GM19438 (cell line): ENCODE data around the gene CCND1.

ENCODE experiments used
- ATAC-seq: cut with Tn5 transposase; IDR thresholded peaks from one replicate; pipeline ENCODE4 v1.9.1; 2021; ENCODE audit warnings: low read depth; ENCODE audit not compliant: unreplicated experiment

The CCND1 gene

DNA sequence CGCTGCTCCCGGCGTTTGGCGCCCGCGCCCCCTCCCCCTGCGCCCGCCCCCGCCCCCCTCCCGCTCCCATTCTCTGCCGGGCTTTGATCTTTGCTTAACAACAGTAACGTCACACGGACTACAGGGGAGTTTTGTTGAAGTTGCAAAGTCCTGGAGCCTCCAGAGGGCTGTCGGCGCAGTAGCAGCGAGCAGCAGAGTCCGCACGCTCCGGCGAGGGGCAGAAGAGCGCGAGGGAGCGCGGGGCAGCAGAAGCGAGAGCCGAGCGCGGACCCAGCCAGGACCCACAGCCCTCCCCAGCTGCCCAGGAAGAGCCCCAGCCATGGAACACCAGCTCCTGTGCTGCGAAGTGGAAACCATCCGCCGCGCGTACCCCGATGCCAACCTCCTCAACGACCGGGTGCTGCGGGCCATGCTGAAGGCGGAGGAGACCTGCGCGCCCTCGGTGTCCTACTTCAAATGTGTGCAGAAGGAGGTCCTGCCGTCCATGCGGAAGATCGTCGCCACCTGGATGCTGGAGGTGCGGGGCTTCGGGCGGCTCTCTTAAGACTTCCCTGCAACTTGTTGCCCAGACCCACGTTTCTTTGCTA is at the start of gene CCND1:
Gene CCND1 (plus strand): TSS at position 162 of the 587 bp plus-strand sequence. CDS start 158 bp downstream, at position 320.
- ATAC-seq: no peak

DNA sequence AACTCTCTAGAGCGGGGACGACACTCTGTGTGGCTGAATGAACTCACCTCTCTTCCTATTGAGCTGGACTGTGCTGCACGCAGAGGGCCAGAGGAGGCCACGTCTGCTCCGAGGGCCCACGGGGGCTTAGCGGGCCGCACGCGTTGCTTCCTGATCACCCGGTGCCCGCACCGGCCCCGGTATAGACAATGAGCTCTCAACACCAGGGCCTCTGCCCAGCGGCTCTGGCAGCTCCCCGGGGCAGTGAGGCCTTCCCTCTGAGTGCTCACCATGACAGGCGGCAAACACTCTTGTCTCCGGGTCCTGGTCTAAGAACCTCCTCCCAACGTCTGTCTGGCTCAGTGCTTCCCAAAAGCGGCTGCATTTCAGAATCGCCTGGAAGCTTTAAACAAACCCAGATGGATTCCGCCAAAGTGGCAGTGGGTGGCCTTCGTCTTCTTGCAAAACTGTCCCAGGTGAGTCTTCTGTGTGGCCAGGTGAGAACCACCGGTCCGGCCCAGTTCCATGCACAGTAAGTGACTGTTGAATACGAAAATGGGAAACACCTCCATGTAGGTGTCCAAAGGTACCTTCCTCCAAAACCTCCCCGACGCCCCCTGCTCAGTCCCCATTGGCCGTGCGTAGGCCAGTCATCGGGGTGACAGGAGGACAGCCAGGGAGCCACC is 47.8 kb upstream of the CCND1 start:
- ATAC-seq: no peak

DNA sequence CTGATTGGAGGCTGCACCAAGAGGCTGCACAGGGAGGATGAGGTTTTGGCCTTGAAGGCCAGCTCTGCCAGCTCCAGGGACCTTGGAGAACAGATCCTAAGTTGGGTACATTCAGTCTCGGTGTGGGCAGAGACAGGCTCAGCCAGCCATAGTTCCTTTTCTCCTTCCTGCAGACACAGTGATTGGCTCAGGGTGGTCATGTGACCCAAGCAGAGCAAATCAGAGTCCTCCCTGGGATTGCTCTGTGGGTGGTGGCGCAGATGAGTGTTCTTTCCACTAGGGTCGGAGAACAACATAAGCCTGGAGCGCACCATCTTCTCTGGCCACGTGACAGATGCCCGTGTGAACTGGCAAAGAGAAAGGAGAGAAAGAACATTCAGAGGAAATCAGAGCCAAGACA is 47.1 kb upstream of the CCND1 start:
- ATAC-seq: no peak

DNA sequence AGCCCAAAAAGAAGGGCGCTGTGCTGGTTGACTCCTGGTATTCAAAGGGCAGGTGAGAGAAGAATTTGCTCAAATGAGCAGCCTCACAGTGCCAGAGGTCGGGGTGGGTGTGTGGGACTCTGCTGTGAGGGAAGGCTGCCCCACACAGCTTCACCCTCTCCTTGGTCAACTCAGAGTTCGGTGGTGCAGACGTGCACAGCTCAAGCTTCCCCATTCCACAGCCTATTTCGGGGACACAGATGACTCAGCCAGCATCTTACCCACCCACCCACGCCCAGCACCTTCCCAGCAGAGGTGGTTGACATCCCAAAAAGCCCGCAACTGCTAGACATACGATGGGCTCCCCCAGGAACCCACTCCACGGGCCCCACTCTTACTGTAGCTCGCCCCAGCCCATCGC is 46.5 kb upstream of the CCND1 start:
- no peak for ATAC-seq

DNA sequence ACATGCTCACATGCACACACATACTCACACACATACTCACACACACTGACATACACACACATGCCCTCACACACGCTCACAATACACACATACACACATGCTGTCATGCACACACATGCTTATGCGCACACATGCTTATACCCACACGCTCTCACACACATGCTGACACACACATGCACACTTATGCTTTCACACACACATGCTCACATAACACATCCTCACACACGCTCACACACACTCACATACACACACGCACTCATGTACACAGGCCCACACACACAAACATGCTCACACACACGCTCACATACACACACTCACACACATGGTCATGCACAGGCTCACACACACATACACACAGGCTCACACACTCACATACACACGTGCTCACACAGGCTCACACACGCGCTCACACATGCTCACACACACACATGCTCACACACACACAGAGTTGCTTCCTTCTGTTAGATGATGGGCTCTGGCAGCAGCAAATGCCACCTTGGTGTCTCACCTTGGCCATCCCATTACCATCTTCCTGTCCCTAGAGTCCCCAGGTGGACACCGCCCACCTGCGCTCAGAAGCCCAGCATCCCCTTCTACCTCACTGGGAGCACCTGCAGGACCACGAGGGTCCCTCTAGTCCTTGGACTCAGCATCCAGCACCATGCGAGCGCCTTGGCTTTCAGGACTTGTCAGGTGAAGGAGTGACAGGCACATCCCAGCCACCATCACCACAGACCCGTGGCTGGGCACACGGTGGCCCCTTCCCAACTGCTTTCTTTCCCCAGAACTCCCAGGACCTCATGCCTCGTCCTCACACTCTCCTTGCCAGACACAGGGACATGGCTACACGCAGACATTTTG is 44.9 kb upstream of the CCND1 start:
- no peak for ATAC-seq

DNA sequence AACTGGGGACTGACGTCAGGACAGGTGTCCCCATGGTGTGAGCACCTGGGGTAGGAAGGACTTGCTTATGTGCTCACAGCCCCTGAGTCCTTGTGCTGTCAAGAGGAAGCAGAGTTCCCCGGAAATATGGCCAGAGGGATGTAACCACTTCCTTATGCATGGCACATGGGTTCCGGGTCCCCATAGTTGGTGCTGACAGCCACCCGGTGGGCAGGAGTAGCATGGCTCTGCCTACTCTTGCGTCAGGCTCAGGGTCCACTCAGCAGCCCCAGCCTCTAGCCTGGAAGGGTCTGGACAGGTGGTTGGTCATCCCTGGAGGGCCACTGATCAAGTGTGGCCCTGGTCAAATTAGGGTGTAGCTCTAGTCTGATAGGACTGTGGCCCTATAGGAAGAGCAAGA is 42.8 kb upstream of the CCND1 start:
- ATAC-seq: no peak

DNA sequence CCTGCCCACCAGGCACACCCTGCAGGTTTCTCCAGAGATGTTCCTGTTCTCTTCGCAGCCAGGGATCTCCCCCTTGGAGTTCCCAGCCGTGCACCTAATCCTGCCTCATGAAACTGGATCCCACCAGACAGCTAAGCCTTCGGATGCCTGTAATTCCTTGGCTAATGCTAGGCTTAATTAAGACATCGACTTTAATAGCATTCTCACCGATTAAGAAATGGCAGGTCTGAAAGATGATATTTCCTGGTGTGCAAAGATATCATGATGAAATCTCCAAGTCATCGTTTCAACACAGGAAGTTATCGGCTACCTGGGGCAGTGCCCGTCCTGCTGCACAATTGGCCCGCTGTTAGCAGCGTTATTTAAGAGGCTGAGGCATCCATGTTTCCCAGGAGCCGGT is 41.5 kb upstream of the CCND1 start:
- no peak for ATAC-seq

DNA sequence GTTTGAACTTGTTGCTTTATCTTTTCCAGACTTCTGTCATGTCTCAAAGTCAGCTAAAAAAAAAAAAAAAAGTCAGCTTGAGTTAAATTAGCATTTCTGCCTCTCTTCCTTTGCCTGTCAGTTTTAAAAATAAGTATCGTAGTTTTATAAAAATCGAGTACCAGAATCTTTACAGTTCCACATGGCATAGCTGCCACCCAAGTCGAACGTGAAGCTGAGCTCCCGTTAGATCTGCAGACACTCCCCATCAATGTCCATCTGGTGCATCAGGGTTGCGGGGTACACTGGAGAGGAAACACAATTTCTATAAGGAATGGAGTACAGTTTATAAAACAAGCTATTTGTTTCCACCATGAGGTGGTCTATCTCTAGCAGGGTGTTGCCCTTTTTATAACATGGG is 41.0 kb upstream of the CCND1 start:
- no peak for ATAC-seq

DNA sequence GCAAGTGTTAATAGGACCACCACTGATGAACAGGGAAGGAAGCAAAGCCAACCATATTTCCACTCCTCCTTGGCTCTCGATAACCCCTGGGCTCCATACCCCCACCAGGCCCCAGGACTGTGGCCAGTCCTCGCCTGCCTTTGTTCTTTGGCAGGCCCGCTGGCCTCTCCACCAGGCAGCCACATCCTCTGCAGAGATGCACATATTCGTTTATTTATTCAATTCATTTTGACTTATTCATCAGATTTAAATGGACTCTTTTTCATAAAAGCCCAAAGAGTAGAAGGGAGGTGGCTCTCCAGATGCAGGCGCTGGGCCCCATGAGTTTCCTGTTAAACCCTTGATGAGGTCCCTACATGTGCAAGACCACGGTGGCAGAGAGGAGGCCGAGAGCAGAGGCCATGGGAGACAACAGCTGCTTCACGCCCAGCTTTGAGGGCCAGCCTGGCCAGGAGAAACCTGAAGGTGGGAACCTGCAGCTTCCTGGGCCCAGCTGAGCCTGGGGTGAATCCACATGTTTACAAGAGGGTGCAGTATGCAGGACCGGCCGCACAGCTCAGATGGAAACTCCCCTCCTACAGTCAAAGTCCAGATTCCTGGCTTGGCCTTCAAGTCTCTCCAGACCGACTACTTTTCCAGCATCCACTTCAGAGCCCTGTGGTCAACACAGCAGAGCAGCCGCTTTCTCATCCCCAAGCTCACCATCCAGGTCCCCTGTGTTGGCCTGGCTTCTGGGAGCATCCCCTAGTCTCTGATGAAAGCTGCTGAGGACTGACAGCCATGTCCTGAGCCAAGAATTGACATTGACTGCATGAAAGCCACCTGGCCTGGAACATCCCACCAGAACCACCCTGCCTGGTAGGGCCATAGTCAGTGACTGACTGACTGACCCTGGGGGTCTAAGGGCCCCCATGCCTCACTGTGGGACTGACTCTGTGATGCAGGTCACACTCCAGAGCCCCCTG is 39.7 kb upstream of the CCND1 start:
- no peak for ATAC-seq

DNA sequence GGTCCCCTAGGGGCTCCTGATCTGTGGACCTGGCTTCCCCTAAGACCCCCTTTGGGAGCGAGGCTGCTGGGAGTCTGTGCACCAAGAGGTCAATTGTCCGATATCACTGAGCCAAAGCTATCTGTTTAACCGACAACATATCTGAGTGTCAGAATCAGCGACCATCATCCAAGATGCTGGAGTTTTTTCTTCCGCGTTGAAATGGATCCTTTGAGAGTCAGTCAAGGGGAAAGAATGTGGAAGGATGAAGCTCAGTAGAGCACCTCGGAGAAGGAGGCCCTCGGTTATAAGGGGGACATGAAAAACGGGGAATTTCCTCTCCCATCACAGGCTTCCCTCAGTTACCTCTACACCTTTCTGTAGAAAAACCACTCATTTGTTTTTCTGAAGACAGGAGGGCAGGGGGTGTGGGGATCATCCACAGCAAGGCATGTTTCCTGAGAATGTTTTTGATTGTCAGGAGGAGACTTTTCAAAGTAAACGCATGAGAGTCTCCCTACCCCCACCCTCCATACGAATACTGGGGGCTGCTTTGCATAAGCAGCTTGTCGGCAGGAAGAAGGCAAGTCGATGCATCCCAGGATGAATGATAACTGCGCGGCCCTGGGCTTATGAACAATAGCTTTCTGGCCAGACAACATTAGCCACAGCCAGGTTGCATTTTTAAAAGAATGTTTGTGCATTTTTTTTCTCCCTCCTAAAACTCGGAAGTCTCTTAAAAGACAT is 37.7 kb upstream of the CCND1 start:
- no peak for ATAC-seq

DNA sequence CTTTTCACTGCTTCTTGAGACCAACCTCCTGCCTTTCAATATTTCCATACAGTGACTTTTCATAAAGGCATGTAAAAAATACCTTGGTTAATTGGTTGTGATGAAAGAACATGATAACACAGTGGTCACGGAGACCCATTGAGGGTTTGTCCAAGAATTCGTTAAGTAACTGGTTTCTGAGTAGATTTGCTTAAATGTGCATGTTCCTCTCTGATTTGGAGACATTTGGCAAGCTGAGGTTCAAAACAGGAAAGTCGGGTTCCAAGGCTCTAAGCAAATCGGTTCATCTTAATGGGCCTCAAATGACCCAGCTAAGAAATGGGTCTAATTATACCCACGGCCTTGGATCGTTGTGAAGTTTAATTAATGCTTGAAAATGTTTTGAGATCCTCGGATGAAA is 36.9 kb upstream of the CCND1 start:
- no peak for ATAC-seq

DNA sequence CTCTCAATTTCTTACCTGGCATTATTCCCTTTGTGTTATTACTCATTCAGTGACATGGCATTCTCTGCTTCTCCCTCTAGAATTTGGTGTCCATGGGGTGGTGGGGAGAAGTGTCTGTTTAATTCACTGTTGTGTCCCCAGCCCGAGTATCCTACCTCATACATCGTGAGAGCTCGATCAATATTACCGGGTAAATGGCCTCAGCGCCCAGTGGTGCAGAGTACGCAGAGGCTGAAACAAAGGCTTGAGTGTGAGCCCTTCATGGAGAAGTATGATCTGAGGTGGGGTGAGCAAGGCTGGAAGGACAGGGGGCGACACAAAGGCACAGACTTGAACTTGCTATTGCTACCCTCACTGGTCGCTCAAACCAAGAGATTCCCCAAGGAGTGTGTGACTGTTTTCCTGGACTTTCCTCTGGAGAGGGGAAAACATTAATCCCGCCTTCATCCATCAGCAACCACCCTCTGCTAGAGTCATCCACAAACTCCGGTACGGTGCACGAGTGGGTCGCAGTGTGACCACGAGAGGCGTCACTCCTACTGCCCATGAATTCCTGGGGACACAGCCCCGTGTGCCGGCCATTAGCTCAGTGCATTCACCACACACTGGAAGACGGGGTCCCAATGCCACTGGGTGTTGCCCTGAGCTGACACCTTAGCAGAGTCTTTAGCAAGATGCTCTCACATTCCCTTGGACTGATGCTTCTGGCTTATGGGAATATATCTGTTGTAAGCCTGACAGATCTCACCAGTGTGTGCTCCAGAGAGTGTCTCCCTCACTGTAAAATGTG is 35.0 kb upstream of the CCND1 start:
- ATAC-seq: no peak

DNA sequence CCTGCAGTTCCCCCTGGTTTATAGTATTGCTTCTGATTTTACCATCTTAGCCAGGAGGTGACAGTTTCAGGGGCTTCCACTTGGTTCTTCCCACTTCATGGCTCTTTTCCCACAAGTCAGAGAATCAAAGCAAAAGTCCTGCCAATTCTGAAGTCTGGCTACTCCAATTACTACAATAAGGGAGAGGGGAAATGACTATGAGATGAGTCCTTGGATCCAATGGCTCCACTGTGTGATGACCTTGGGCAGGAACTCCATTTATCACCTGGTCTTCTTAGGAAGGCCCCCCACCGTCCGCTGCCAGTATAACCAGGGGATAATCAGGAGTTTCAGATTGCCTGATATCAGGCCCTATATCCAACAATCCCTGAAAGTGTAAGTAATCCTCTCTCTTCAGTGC is 31.6 kb upstream of the CCND1 start:
- ATAC-seq: no peak

DNA sequence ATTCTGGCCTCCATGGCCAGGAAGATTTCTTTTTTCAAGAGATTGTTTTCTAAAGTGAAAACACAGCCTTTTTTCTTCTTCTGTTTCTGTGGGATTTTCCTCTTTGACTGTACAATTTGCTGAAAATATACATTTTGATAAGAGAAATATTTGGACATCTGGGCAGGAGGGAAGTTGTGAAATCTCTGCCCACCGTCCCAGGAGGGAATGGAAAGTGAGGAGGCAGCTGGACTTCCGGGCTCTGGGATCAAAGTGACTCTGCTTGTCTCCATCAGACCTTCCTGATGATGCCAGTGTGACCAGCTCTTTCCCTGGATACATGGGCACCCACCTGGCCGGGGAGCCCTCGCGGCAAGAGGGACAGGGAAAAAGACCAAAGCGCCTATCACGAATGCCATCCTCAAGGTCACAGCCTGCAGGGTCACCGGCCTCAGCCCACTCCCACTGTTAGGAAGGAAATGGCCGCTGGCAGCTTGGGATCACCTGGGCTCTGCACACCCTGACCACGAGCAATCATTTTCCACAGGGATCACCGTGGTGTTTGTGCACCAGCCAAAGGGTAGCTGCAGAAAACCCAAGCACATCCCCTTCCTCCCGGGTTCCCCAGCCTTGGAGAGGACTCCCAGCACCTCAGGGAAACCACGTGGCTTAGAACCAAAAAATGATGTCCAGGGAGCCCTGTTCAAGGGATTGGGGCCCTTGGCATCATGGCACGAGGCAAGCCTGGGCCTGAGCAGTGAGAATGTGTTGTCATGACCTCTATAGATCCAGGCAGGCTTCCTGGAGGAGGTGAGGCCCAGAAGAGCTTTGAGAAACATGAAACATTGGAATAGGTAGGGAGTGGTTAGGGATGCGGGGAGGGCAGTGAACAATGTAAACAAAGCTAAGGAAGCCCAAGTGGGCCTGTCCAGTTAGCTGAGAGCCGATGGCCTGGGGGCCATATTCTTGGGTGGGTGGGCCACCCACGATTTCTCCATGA is 29.1 kb upstream of the CCND1 start:
- no peak for ATAC-seq

DNA sequence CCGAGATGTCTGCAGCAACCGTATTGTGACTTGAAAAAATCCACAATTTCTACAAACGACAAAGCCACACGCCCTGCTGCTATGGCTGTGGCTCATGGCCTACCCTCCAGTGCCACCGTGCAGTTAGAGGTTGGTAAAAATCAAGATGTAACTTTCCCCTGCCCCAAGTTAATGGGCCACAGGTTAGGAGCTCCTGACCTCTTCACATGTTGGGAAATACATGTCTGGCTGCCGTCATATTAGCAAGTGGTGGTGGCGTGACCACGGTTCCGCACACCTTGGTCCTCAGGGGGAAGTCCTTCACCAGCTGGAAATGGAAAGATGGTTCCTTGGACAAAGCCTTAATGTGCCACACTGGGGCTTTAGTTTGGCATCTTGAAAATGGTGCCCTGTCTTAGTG is 27.4 kb upstream of the CCND1 start:
- no peak for ATAC-seq

DNA sequence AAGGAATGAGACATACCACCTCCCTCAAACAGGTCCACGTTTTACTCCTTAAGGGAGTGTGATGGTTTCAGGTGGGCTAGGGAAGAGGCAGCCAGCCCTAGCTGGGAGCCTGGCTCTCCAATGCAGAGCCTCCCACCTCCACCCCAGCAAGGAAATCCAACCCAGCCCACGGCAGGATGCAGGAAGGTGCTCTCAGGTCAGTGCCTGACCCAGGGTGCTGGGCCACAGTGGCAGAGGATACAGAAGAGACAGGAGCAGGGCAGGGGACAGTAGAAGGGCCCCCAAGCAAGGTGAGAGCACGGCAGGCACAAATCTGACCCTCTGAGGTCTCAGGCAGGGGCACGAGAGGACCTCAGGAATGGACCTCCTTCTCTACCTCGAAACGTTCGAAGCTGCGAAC is 26.9 kb upstream of the CCND1 start:
- ATAC-seq: no peak

DNA sequence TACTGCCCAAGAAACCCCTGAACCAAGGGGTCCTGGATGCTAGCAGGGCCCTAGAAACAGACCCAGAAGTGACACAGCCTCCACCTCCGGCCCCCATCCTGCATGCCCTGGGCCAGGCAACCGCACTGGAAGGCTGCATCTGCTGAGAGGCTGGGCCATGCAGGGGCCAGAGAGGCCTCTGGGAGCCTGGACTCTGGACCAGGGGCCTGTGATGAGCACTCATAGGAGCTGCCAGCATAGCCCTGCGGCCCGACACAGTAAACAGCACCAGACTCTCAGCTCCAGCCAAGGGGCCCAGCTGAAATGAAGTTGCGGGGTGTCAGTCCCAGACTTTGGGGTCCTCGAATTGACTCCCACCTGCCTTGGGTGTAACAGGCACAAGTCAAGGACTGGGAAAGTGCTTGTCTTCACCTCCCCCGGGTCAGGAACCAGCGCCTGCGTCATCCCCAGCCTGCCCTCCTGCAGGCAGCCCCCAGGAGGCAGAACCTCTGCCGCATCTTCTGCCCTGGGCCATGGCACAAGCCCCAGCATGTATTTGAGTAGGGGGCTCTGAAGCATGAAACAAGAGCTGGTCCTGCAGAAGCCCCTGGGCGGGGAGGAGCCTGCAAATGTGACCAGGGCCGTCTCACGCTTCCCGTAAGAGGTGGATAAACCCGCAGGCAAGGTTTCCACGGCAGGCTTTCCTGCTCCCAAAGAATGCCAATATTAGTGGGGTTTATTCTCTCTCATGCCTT is 25.2 kb upstream of the CCND1 start:
- ATAC-seq: no peak
